ENCODE results near the gene NRCAM.

NRCAM gene

DNA sequence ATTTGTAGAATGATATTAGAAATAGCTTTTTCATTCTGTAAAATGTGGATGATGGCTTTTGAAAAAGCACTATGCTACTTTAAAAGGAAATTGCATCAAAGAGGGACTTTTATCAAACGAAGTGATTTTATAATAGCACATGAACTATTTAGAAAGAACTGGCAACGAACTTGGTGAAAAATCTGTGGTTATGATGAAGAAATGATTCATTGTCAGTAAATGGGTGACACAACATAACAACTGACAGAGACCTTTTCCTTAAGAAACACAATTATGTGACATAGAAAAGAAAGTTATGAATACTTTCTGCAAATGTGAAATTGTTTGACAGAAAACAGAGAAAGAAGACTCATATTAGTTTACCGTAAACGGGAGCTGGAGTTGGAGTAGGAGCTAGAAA, 265.3 kb downstream of the NRCAM start:
- DNase-seq, result no peak

GRCh38 chr7:108189733-108190388, 266.4 kb downstream of the NRCAM start:
- DNase-seq, result no peak

- DNase-seq, result no peak
Measured at GRCh38 chr7:108188724-108189123, 267.5 kb downstream of the NRCAM start.

- DNase-seq, result no peak
Measured at GRCh38 chr7:108181073-108181985, 274.9 kb downstream of the NRCAM start.

DNA sequence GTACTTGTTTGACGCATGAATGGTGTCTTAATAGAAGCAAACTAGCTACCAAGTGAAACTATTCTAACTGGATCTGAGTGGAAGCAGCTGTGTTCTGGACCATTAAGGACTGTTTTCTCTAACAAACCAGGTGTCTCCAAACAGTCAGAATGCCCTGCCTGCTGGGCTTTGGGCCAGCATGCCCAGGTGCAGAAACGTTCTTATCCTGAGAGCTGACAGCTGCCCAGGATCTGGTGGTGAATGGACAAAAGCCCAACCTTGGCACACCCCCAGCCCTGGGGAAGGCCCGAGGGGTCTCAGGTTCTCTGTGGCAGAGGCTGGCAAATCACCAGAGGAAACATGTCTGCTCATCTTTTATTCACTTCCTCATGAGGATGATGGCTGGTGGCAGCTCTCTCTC, 277.8 kb downstream of the NRCAM start:
- DNase-seq, result no peak

GRCh38 chr7:108171164-108171563, 285.1 kb downstream of the NRCAM start:
- no peak for DNase-seq

DNA sequence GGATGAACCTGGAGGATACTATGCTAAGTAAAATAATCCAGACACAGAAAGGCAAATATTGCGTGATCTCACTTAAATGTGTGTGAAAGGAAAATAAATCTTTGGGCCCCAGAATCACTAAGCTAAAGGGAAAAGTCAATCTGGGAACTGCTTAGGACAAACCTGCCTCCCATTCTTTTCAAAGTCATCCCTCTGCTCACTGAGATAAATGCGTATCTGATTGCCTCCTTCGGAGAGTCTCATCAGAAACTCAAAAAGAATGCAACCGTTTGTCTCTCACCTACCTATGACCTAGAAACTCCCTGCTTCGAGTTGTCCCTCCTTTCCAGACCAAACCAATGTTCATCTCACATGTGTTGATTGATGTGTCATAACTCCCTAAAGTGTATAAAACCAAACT, 286.0 kb downstream of the NRCAM start:
- DNase-seq, result no peak

DNA sequence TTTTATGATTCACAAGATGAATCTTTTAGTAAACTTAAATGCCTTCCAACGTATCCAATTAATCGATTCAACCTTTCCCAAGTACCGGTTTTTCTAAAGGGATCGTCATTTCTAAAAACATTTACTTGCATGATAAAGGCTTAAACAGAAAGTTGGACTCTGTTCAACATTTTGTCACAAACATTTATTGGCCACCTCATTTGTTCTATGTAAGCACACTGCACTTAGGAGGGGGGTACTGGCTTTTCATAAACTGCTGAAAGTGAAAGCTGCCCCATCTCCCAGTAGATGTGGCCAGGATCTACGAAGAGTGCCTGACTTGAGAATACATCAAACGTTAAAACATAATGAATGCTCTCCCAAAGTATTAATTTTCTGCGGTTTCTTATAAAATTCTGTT, 288.8 kb downstream of the NRCAM start:
- DNase-seq, result no peak

GRCh38 chr7:108166687-108167086, 289.5 kb downstream of the NRCAM start:
- no peak for DNase-seq

DNA sequence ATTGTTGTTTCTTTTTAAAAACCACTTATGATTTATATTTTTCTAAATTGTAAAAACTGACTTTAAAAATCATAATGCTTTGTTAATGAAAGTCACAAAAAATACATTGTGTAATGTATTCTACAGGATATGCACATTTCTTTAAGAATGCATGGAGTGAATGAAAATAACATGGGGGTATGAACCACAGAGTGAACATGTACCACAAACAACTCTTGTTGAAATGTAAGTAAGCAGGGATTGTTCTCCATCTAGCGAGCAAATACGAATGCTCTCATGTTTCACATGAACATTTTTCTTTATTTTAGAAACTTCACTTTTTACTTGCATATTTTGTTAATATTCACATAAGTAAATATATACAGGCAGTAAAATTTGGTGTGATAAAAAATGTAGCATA, 290.5 kb downstream of the NRCAM start:
- DNase-seq, result no peak

DNA sequence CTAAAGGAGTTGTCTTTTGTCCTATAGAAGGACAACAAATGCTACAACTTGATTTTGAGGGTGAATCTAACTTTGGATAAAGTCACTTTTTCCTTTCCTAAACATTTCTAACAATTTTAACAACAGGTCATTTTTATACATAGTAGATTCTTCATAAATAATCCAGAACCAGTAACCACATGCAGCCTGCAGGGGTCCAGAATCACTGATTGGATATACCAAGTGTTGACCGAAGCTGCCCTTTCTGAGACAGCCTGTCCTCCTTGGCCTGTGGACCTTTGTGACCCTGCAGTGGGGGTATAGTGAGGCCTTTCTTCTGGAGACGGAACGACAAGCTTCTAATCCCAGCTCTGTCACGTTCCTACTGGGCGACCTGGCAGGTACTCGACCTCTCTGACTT, 291.3 kb downstream of the NRCAM start:
- no peak for DNase-seq

GRCh38 chr7:108164342-108164741, 291.9 kb downstream of the NRCAM start:
- DNase-seq, result no peak

- DNase-seq, result no peak
Measured at GRCh38 chr7:108158776-108159175, 297.5 kb downstream of the NRCAM start.

- DNase-seq, result no peak
Measured at GRCh38 chr7:108157606-108158335, 298.5 kb downstream of the NRCAM start.

- no peak for DNase-seq
Measured at GRCh38 chr7:108156897-108157605, 299.2 kb downstream of the NRCAM start.

DNA sequence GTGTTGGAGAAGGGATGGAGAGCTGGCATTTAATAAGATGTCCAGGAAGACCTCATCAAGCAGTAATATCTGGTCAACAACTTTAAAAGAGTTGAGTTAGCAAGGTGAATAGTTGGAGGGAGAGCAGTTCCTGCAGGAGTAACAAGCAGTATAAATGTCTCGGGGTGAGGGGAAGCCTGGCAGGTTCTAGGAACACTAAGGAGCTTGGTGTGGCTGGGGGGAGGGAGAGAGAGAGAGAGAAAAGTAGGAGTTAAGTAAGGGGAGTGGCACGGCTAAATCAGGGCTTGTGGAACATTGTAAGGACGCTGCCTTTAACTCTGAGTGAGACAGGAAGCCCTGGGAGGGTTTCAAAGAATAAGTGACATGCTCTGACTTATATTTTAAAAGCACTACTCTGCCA, 304.0 kb downstream of the NRCAM start:
- no peak for DNase-seq

DNA sequence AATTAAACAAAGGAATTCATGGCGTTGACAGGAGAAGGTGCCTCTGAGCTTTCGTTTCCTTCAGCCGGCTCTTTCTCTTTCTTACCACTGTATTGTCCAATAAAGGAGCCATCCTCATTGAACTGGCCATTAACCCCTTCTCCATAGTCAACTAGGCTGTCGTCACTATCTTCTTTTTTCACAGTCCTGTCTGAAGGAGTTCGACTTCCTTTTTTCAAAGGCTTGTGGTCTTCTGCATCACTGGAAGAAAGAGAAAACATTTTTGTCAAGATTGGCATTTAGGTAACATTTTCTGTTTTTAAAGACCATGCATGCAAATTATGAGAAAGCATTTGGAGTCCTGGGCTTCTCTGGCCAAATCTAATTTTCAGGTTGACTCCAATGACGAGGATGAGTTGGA, 306.3 kb downstream of the NRCAM start:
- no peak for DNase-seq

DNA sequence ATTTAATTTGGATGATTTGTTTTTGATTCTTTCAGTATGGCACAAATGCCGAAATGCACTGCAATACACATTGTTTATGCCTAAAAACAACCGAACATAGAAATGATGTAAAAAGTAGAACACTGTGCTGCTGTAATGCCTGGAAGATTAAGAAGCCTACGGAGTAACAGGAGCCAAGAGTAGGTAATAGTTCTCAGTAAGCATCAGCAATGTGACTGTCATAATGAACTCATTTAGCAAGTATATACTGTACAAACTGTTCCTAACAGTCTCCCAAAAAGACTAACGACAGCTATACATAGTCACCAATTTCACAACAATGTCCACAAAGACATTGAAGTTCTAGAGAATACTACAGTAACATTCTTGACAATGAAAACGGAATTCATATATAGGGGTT, 307.1 kb downstream of the NRCAM start:
- no peak for DNase-seq

DNA sequence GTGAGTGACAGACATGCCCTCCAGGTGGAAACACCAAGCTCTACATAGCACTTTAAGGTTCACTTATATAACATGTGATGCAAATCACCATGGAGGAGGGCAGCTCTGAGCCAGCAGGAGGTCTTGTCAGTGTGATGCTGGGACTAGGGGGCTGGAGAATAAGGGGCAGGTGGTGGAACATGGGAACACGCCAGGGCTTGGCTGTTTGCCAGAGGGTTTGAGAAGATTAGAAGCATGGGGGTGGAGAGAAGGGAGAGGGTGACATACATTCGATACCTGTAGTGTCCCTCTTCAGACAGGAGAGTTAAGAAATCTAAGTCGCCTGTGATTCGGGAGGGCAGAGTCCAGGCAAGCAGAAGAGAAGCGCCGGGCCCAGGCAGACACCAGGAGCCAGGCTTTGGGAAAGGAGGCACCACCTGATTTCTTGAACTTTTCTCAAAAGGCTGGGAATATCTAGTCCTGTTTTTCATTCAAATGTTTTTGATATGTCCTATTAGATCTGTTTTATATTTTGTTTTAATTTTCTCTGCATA, 309.1 kb downstream of the NRCAM start:
- DNase-seq, result no peak

GRCh38 chr7:108146070-108146842, 310.0 kb downstream of the NRCAM start:
- DNase-seq, result peak; percentile 17

GRCh38 chr7:108145401-108145800, 310.8 kb downstream of the NRCAM start:
- DNase-seq, result no peak

DNA sequence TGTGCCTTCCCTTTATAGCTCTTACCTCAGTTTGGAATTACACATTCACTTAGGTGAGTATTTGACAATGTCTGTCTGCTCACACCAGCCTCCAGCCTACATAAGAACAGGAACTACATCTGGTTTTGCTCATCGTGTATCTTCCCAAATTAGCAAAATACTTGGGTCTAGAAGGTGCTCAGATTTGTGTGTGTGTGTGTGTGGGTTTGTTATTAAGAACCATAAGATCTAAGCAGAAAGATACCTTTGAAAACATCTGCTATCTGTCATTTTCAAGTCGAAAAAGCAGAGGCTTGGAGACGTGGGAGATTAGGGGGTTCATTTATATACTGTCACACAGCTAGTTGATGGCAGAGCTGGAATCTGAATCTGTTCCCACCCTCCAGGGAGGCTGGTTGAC, 311.3 kb downstream of the NRCAM start:
- DNase-seq, result no peak

Data from activated naive CD4-positive, alpha-beta T cell treated with Interleukin-2 at 50 U/mL for 16 hours (primary cell).